ENCODE measurements around the gene NCOA7.
A peak's percentile ranks its signal among the peaks of the same experiment; 100 is the strongest.
"Not testable (repeated sequence)": the region's sequence is repeated elsewhere in the genome, so short reads cannot be mapped to it uniquely, and the experiment has no call there.

The NCOA7 gene

GRCh38 chr6:125841356-125842090 lies 50.8 kb downstream of the NCOA7 start:
- no peak for DNase-seq (ENCODE audit: low read depth in 3 of 3)

- no peak for DNase-seq (ENCODE audit: low read depth in 3 of 3)
Observed at GRCh38 chr6:125842091-125842626, 51.4 kb downstream of the NCOA7 start.

GRCh38 chr6:125843593-125843992 lies 52.8 kb downstream of the NCOA7 start:
- DNase-seq (ENCODE audit: low read depth in 3 of 3): no peak

- no peak for DNase-seq (ENCODE audit: low read depth in 3 of 3)
Observed at GRCh38 chr6:125844989-125845388, 54.2 kb downstream of the NCOA7 start.

GRCh38 chr6:125846292-125847024 lies 55.7 kb downstream of the NCOA7 start:
- no peak for DNase-seq (ENCODE audit: low read depth in 3 of 3)

GRCh38 chr6:125848286-125848685 lies 57.5 kb downstream of the NCOA7 start:
- DNase-seq (ENCODE audit: low read depth in 3 of 3): not testable (repeated sequence)

GRCh38 chr6:125850361-125850760 lies 59.6 kb downstream of the NCOA7 start:
- no peak for DNase-seq (ENCODE audit: low read depth in 3 of 3)

GRCh38 chr6:125852587-125852986 lies 61.8 kb downstream of the NCOA7 start:
- no peak for DNase-seq (ENCODE audit: low read depth in 3 of 3)

GRCh38 chr6:125853168-125853567 lies 62.4 kb downstream of the NCOA7 start:
- no peak for DNase-seq (ENCODE audit: low read depth in 3 of 3)

- no peak for DNase-seq (ENCODE audit: low read depth in 3 of 3)
Observed at GRCh38 chr6:125853756-125854155, 63.0 kb downstream of the NCOA7 start.

GRCh38 chr6:125854355-125854754 lies 63.6 kb downstream of the NCOA7 start:
- DNase-seq (ENCODE audit: low read depth in 3 of 3): no peak

GRCh38 chr6:125855783-125856182 lies 65.0 kb downstream of the NCOA7 start:
- no peak for DNase-seq (ENCODE audit: low read depth in 3 of 3)

GRCh38 chr6:125857846-125858245 lies 67.1 kb downstream of the NCOA7 start:
- DNase-seq (ENCODE audit: low read depth in 3 of 3): no peak

- peak in 2 of 3 experiments; percentile 3 to 7 for DNase-seq (ENCODE audit: low read depth in 3 of 3)
Observed at GRCh38 chr6:125858427-125859320, 67.9 kb downstream of the NCOA7 start.

- no peak for DNase-seq (ENCODE audit: low read depth in 3 of 3)
Observed at GRCh38 chr6:125859727-125860126, 69.0 kb downstream of the NCOA7 start.

GRCh38 chr6:125863023-125863422 lies 72.3 kb downstream of the NCOA7 start:
- no peak for DNase-seq (ENCODE audit: low read depth in 3 of 3)

- DNase-seq (ENCODE audit: low read depth in 3 of 3): no peak
Observed at GRCh38 chr6:125865015-125865414, 74.3 kb downstream of the NCOA7 start.

- no peak for DNase-seq (ENCODE audit: low read depth in 3 of 3)
Observed at GRCh38 chr6:125866433-125866832, 75.7 kb downstream of the NCOA7 start.

- DNase-seq (ENCODE audit: low read depth in 3 of 3): no peak
Observed at GRCh38 chr6:125867483-125867942, 76.8 kb downstream of the NCOA7 start.

GRCh38 chr6:125868252-125868651 lies 77.5 kb downstream of the NCOA7 start:
- no peak for DNase-seq (ENCODE audit: low read depth in 3 of 3)

- no peak for DNase-seq (ENCODE audit: low read depth in 3 of 3)
Observed at GRCh38 chr6:125868678-125869395, 78.1 kb downstream of the NCOA7 start.

Data from stimulated activated CD4-positive, alpha-beta T cell treated with anti-CD3 and anti-CD28 coated beads, TNF-alpha, amount 100 ng/mL, for 24 hours (primary cell).